Hypothalamus (tissue), 51 donors: ENCODE results near the gene LRBA.

Experiments
- DNase-seq, 51 donors: peaks; one replicate each; lab custom pipeline; 2025; lab: John Stamatoyannopoulos, UW

LRBA gene

DNA sequence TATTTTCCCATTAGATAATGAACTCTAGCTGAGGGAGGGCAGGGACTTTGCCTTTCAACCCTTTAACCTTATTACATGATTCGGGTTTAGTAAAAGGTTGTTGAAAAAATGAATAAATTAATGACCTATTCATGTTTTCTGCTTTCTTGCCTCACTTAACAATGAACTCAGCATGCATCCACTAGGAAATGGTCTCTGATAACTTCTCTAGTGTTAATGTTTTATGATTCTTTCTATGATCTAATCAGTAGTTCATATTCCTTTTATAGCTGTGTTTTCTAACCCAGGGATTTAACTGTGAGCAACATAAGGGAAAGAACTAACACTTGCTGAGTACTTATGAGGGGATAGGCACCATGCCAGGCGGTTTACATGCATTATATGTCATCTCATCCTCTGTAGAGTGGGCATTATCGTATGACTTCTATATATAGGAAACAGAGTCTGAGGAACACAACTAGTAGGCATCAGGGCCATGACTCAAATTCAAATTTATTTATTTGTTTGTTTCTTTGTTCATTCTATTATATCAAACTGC, 669.8 kb downstream of the LRBA start:
- DNase-seq, result no peak

DNA sequence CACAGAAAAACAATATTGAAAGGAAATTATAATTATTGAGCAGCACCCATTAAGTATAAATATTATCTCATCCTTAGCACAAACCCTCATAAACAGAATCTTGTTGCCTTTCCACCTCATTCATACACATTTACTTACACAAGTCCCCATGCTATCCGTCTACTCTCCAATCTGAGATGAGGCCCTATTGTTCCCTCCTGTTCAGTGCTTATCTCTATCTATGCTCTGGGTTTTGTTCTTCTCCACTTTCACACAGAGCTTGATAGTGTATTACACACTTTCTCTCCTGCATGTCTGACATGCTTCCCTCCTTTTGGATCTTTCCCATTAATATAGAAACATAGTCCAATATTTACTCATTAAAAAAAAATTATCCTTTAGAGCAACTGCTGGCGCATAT, 671.3 kb downstream of the LRBA start:
- no peak for DNase-seq

DNA sequence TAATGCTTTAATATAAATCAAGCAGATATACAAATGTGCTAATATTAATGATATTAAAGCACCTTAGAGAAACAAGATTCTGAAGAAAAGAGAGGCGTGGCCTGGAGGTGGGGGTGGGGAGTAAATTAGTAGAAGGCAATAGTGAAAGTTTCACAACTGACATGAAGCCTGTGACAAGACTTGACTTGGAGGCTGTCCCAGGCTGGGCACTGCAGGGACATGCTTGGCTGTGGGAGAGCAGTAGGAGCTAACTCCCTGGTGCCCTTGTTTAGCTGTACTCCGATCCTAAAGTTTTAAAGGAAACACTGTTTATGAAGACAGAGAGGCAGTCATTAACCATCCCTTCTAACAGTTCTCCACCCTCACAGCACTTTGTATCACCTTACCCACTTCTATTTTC, 672.1 kb downstream of the LRBA start:
- DNase-seq, result peak in 16 of 51 donors; percentile 0 to 34 (median 6)

DNA sequence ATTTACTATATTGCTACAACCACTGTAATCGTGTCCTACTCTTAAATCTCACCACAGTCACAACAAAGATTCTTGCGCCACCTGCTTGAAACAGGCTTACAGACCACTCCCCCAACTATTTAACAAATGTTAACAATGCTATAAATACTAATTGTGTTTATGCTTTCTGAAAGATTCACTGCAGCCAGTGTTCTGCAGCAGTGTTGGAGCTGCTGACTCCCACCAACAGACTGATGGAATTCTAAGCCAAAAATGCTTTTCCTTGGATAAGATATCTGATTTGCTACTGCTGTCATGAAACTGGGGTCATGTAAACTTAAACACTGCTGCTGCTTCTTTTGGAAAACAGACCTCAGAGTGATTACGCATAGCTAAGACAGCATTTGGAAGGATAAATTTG, 677.4 kb downstream of the LRBA start:
- DNase-seq, result no peak

DNA sequence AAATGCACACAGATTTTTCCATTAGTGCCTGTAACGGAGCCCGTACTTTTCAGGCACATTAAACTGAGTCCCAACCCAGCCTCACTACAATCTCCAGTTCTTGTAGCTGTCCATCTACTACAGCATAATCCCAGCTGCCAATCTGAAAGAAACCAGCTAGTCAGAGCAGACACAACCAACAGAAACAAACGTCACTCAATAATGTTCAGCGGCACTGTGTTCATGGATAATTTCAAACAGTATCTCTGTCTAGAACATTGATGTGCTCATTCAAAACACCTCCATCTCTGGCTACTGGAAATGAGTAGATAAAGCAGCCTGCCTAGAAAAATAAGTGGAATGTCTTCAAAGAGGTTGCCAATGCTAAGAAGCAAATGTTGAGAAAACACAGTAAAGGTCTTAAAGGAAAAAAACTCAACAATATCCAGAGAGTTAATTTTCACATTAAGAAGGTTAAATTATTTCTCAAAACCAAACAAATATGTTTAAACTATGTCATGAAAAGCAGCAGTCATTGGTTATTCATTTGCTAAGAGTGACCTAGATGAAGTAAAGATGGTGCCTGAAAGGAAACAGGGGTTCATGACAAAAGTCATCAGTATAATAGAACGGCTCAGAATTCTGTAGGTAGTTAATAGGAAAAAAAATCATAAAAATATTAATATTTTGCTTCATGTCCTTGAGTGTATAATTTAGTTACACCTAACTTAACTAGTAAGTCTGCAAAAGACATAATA, 678.2 kb downstream of the LRBA start:
- DNase-seq, result no peak

DNA sequence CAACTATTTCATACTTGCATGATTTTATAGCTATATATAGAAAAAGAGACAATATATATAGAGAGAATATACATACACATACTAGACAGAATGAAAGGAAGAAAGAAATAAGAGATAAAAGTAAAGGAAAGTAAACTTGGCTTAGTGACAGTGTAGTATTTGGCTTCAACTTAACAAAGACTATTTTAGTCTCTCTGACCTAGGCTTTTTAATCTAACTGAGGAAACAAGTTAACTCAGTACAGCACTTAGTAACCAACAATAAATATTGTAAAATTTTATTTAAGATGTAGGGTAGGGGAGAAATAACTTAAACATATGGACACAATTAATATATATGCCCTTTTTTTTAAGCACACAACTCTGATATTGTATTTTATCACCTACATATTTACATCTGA, 682.1 kb downstream of the LRBA start:
- DNase-seq, result no peak

DNA sequence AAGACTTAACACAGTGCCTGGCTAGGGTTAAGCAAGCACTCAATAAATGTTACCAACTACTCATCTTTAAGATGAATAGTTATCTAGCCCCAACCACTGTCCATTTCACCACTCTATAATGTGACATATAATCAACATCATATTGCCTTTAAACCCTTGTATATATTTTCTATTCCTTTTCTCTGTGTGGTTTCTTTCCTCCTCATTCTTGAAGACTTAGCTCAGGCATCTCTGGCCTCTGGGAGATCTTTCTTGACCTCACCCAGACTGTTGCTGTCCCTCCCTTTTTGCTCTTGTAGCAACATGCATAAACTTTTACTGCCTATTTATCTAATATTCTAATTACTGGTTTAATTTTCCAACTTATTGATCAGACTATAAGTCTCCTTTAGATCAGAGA, 683.0 kb downstream of the LRBA start:
- DNase-seq, result no peak

DNA sequence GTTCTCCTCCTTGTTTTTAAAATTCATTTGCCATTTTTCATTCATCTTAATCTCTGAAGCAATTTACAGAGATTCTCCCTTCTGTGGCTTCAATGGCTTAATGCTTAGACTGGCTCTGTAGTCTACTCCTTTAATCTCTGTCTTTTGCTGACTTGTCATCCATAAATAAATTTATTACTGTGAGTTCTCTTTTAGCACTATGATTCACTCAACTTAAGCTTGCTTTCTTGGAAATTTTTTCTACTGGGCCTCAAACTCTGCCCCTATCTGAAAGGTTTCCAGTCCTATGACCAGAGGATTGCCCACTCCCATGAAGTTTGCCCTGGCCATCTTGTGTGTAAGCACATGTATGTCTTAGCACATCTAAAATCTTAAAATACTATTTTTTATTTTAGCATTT, 685.7 kb downstream of the LRBA start:
- no peak for DNase-seq

DNA sequence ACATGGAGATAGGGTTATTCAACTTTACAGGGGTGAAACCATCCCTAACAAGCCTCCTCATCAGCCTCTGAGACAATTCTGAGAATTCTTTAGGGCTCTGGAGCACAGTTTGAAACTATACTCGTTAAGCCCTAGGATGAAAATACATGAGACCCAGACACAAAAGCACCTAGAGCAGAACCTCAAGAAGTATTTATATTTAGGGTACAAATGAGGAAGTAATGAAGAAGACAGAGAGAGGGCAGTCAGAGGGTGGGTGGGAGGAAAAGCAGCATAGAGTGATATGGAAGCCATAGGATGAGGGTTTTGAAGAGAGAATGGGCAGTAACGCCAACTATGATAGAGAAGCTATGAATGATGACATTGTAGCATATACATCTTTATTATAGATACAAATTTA, 686.6 kb downstream of the LRBA start:
- DNase-seq, result no peak

DNA sequence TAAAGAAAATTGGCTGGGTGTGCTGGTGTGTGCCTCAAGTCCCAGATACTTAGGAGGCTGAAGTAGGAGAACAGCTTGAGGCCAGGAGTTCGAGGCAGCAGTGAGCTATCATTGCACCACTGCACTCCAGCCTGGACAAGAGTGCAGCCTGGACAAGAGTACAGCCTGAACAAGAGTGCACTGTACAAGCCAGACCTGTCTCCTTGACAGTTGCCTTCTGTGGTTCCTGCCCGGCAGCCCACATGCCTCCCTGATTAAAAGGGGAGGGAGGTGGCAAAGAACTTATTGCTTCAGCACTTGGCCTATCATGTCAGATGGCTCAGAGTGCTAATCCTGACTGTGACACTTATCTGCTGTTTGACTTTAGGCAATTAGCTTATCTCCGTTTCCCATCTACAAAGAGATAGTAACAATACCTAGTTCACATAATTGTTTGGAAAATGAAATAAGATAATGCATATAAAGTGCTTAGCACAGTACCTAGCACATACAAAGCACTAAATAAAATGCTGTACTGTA, 687.8 kb downstream of the LRBA start:
- no peak for DNase-seq

DNA sequence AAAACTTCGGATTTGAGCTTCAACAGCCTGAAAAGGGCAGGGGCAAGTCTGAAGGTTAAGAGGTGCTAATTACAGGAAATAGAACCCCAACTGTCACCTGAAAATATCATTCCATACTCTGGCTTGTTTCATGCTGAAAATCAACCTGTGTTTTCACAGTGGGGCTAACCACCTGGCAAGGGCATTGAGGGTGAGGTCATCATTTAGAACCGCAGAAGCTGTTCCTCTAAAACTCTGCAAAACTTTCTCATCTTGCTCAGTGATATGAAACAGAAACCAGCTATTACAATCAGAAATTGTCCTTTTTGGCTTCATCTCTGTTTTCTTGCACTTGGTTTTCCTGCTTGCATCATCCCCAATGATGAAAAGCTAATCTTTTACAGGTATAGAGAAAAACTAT, 689.2 kb downstream of the LRBA start:
- DNase-seq, result no peak

DNA sequence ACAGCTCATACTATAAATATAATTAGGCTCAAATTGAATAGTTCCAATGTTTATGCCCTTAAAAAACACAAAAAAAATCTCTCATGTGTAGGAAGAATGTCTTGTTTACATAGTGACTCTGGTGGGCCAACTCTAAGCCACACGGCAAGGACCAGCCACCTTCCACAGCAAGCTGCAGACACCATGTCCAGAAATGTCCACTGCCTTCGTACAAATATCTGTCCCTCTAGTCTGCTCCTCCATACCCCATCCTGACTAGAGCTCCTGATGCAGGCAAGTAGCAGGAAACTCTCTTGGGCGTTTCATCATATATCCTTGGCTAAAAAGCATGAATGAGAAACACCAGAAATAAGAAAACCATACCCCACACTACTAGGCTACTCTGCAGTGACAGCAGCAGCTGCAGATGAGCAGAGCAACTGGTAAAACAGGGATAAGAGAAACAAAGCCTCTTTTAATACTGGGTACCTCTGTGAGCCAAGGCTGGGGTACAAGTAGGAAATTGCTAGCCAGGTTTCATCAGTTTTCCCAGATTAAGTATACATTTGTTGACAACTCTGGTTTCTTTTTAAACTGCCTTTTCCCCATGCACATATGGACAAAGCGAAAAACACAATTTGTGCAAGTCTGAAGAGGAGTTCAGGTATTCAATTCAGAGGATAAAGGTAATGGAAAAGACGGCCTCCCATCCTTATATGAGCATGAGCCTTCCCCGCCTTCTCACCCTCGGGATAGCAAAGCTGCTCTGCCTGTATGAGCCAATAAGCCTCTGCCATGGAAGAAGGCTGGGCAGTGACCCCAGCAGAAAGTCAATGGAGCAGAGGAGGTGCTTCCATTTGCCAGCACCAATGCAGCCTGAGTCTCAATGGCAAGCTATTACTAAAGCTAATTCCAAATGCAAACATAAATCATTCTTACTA, 691.4 kb downstream of the LRBA start:
- no peak for DNase-seq

DNA sequence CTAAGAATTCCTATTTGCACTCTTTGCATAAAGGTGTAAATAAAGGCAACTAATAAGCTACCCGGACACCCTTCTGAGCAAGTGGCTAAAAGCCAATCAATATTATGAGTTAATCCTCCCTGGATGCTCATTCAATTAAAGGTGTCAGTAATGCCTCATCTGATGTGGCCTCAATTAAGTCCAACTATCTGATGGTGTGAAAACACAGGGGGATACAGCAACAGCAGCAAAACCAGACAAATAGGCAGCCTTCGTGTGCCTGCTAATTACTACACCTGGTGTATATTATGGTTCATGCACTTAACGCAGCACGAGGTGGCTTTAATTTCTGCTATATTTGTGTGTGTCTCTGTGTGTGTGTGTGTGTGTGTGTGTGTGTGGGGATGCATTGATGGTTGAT, 692.4 kb downstream of the LRBA start:
- no peak for DNase-seq

DNA sequence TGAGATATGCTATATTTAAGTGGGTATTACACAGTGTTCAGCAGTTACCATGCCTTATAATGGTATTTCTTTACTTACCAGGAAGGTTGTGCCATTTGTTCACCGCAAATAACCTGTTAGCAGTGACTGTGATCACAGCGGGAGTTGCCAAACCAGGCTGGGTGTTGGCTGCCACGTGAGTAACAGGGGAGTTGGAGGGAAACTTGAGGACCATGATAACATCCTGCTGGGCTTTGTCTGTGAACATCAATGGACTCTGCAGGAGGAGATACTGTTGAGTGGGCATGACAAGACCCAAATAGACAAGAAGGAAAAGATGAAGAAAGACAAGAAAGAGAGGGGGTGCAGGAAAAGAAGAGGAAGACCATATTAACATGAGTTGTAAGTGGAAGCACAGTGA, 694.0 kb downstream of the LRBA start:
- DNase-seq, result no peak

DNA sequence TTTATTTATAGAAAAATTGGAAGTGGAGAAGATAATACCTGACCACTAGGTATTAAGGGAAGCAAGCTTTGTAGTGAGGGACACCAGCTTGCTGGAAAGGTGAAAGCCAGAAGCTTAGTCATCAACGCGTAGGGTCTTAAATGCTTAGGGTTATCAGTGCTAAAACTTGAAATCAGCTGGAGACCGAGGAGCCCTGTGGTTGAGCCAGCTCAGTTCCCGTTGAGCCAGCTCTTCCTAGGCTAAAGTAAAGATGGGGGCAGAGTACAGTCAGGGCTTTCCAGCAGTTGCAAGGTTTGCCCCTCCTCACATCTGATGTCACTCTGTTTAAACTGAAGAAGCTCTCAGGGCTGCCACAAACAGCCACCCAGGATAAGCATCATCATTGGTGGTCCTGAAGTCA, 696.1 kb downstream of the LRBA start:
- DNase-seq, result no peak

DNA sequence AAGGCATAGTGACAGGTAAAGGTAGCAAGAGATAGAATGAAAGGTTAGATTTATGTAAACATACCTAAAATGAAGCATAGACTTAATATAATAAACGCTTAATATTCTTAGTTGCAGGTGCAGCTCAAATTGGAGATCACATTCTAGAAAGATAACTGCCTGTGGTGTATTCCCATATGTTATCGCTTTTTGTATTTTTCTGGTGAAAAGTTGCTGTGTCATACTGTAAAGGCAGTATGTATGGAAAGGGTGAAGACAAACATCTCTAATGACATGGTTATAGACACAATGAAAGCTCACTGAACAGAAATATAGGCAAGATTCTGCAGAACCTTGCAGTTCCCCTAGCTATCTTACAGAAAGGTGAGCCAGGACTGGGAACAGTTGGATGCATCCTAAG, 696.6 kb downstream of the LRBA start:
- no peak for DNase-seq

DNA sequence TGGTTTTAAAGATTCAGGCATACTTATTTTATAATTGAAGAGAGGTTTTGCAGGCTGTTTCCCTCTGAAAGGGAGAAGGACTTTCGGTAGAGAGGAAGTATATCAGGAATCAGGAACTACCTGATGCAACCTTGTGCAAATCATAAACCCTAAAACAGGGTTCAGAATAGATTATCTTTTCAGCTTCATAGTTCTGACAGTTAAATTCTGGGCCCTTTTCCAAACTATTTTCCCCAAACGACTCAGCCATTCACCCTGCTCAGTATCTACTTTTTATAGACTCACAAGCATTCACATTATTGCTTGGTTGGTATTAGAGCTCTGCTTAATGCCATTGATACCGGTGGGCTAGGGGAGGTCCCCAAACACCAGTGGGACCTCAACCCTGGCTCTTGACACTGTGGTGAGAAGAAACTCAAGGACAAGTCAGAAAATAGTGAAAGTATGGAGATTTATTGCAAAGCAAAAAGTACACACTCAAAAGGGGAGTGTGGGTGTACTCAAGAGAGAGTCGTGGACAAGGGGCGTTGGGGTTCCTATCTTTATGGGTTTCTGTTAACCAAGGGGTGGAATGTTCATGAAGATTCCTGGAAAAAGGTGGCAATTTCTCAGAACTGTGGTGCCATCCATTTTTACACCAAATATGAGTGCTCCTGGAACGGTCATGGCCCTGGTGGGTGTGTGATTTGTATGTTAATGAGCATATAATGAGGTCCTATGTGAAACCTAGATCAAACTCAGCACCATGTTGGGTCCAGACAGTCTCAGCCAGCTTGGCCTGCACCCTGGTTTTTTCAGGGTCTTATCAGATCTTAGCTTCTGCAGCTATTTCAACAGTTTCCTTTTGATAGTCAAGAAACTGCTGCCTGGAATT, 698.5 kb downstream of the LRBA start:
- DNase-seq, result no peak

DNA sequence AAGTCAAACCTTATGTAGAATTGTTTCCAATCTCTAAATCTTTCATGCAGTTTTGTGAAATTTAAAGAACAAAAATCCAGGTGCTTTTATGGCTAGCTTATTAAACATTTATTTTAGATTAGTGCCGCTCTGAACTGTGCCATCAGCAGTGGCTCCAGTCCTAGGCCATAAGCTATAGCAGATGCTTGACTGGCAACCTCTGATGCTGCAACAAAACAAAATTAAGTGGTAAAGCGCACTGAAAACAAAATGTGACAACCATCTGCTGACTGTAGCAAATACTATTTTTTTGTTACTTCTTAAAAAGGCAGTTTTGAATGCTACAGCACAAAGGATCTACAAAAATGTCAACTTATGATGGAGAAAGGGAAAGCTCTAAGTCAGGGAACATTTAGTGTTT, 699.4 kb downstream of the LRBA start:
- DNase-seq, result no peak

DNA sequence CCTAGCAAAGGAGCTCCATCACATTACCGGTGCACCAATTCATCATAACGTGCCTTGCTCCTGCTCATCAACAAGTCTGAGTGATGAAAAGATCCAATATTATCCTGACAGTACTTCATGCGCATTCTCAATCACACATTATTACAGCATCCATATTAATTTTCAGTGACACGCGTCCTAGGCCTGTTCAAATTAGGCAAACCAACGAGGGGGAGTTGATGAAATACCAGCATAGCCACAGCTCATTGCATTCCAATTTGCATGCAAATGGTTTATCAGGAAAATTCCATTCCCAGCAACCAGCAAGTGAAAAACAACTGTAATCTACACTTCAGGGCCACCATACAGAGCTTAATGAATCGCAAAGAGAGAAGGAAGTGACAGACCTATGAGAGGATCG, 699.9 kb downstream of the LRBA start:
- DNase-seq, result no peak

DNA sequence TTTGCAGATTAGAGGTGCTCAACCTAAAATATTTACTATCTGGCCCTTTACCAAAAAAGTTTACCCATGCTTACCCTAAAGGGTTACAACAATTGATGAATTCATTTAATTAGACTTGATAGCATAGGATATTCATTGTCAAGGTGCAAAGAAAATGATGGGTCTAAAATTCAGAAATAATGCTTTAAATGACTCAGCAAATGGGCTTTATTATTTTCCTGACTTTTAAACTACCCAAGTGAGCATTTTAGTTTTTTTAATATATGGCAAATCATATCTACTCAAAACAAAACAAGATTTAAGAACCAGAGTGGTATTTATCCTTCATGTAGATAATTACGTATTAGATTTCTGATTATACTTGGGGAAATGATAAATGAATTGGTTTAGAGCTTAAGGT, 701.1 kb downstream of the LRBA start:
- DNase-seq, result no peak
